ENCODE measurements around the gene UGT1A9. TPM values are rescaled to one million over a fixed set of nuclear protein-coding genes. Genes with fewer than 3 reads are reported as not detected.

The UGT1A9 gene
- polyA plus RNA-seq, 1 donor = not detected

- DNase-seq (ENCODE audit: low read depth) = no peak
These were observed 124.6 kb downstream of the UGT1A9 start for GRCh38 chr2:233796254-233796653.

- no peak for DNase-seq (ENCODE audit: low read depth)
These were observed 126.8 kb downstream of the UGT1A9 start for GRCh38 chr2:233798335-233799086.

- DNase-seq (ENCODE audit: low read depth) = no peak
These were observed 127.5 kb downstream of the UGT1A9 start for GRCh38 chr2:233799087-233799665.

GRCh38 chr2:233799716-233800115 is 128.0 kb downstream of the UGT1A9 start:
- no peak for DNase-seq (ENCODE audit: low read depth)

- no peak for DNase-seq (ENCODE audit: low read depth)
These were observed 128.5 kb downstream of the UGT1A9 start for GRCh38 chr2:233800208-233800607.

GRCh38 chr2:233801357-233802131 is 129.8 kb downstream of the UGT1A9 start:
- DNase-seq (ENCODE audit: low read depth) = no peak

GRCh38 chr2:233802132-233802815 is 130.6 kb downstream of the UGT1A9 start:
- DNase-seq (ENCODE audit: low read depth) = no peak

- no peak for DNase-seq (ENCODE audit: low read depth)
These were observed 131.7 kb downstream of the UGT1A9 start for GRCh38 chr2:233803292-233803911.

- DNase-seq (ENCODE audit: low read depth) = no peak
These were observed 132.3 kb downstream of the UGT1A9 start for GRCh38 chr2:233803994-233804393.

- no peak for DNase-seq (ENCODE audit: low read depth)
These were observed 135.6 kb downstream of the UGT1A9 start for GRCh38 chr2:233807215-233807865.

GRCh38 chr2:233807966-233808935 is 136.6 kb downstream of the UGT1A9 start:
- no peak for DNase-seq (ENCODE audit: low read depth)

GRCh38 chr2:233810385-233810784 is 138.7 kb downstream of the UGT1A9 start:
- DNase-seq (ENCODE audit: low read depth) = no peak

- DNase-seq (ENCODE audit: low read depth) = no peak
These were observed 139.4 kb downstream of the UGT1A9 start for GRCh38 chr2:233811087-233811486.

- no peak for DNase-seq (ENCODE audit: low read depth)
These were observed 140.0 kb downstream of the UGT1A9 start for GRCh38 chr2:233811732-233812131.

GRCh38 chr2:233813236-233814055 is 141.7 kb downstream of the UGT1A9 start:
- DNase-seq (ENCODE audit: low read depth) = no peak

- DNase-seq (ENCODE audit: low read depth) = no peak
These were observed 142.5 kb downstream of the UGT1A9 start for GRCh38 chr2:233814056-233814835.

GRCh38 chr2:233815861-233816260 is 144.2 kb downstream of the UGT1A9 start:
- DNase-seq (ENCODE audit: low read depth) = no peak

- DNase-seq (ENCODE audit: low read depth) = no peak
These were observed 144.6 kb downstream of the UGT1A9 start for GRCh38 chr2:233816334-233816733.

Measured in forelimb muscle (tissue), 1 donor.